DOHH2 (cell line): ENCODE data around the gene BCL2A1.
"Not testable (repeated sequence)": the region's sequence is repeated elsewhere in the genome, so short reads cannot be mapped to it uniquely, and the experiment has no call there.

Source experiments
- H3F3A ChIP-seq: fragments of 200-600 bp; sonication (generic), shearing (Covaris generic); 2 replicates; pipeline ENCODE4 v1.6.0; 2016; ENCODE audit warnings: antibody characterized with exemption, mild to moderate bottlenecking; ENCODE audit not compliant: control insufficient read depth, insufficient read depth
- H3K27ac ChIP-seq: fragments of 200-600 bp; sonication (generic); 2 replicates; pipeline ENCODE4 v1.5.1; 2014; ENCODE audit warnings: low read depth, mild to moderate bottlenecking, low read length, moderate library complexity
- H3K27me3 ChIP-seq: fragments of 200-600 bp; sonication (generic); 2 replicates; pipeline ENCODE4 v1.6.1; 2014; ENCODE audit warnings: mild to moderate bottlenecking, low read length, mixed read lengths; ENCODE audit not compliant: control insufficient read depth
- H3K36me3 ChIP-seq: fragments of 200-600 bp; sonication (generic); 2 replicates; pipeline ENCODE4 v1.6.1; 2014; ENCODE audit warnings: mild to moderate bottlenecking, low read length, moderate library complexity, mixed read lengths; ENCODE audit not compliant: control insufficient read depth
- H3K4me1 ChIP-seq: fragments of 200-600 bp; sonication (generic); 2 replicates; pipeline ENCODE4 v1.6.1; 2014; ENCODE audit warnings: mild to moderate bottlenecking, low read length, mixed read lengths; ENCODE audit not compliant: control insufficient read depth
- H3K4me2 ChIP-seq: fragments of 200-600 bp; sonication (generic); 2 replicates; pipeline ENCODE4 v1.6.0; 2014; ENCODE audit warnings: mild to moderate bottlenecking, low read length, moderate library complexity
- H3K4me3 ChIP-seq: fragments of 200-600 bp; sonication (generic); 2 replicates; pipeline ENCODE4 v1.5.1; 2014; ENCODE audit warnings: mild to moderate bottlenecking, low read length, mixed read lengths
- H3K79me2 ChIP-seq: fragments of 200-600 bp; sonication (generic); 2 replicates; pipeline ENCODE4 v1.6.1; 2014; ENCODE audit warnings: mild to moderate bottlenecking, low read length, mixed read lengths; ENCODE audit not compliant: control insufficient read depth
- H3K9me2 ChIP-seq: fragments of 200-600 bp; sonication (generic); replicated peaks from 2 replicates; pipeline ENCODE4 v1.6.1; 2014; ENCODE audit warnings: mild to moderate bottlenecking, low read length, mixed read lengths; ENCODE audit not compliant: control insufficient read depth
- H3K9me3 ChIP-seq: fragments of 200-600 bp; sonication (generic); 2 replicates; pipeline ENCODE4 v1.6.1; 2014; ENCODE audit warnings: antibody characterized with exemption, low read length, mixed read lengths; ENCODE audit not compliant: control insufficient read depth, insufficient read depth
- H4K20me1 ChIP-seq: fragments of 200-600 bp; sonication (generic); 2 replicates; pipeline ENCODE4 v1.6.0; 2014; ENCODE audit warnings: low read depth, mild to moderate bottlenecking, antibody characterized with exemption, low read length, moderate library complexity; ENCODE audit not compliant: control insufficient read depth, insufficient read depth
- CTCF ChIP-seq: fragments of 200-600 bp; sonication (generic); IDR thresholded peaks from one replicate; pipeline ENCODE4 v1.5.1; 2014; ENCODE audit warnings: antibody characterized with exemption, mild to moderate bottlenecking, low read depth, low read length; ENCODE audit not compliant: poor library complexity, severe bottlenecking
- EZH2phosphoT487 ChIP-seq: fragments of 200-600 bp; sonication (generic); IDR thresholded peaks from 2 replicates; pipeline ENCODE4 v1.6.1; 2017; ENCODE audit warnings: borderline replicate concordance, mild to moderate bottlenecking, antibody characterized with exemption, low read length, moderate library complexity, mixed read lengths

The BCL2A1 gene

GRCh38 chr15:79970624-79971434 lies at the start of gene BCL2A1:
Gene BCL2A1, minus strand, starts transcription at chr15:79971196. Its CDS starts 77 bp downstream, at chr15:79971119.
- Histone ChIP-seq H3K9me2 (no peaks in the 10 kb centered on the region), H3K27me3 (no peaks in the 10 kb centered on the region), H3K4me3 (peak within 1 kb of the TSS; percentile 69), H3F3A (peaks cover 20% of the 10 kb centered on the region), H3K9me3 (no peaks in the 10 kb centered on the region), H3K79me2 (no peaks in the 10 kb centered on the region), H3K4me1 (peaks cover 71% of the 10 kb centered on the region), H3K36me3 (no peaks in the 10 kb centered on the region), H3K4me2 (peak within 1 kb of the TSS; percentile 86), H3K27ac (peak within 1 kb of the TSS; percentile 57), H4K20me1 (no peaks in the 10 kb centered on the region)
- TF ChIP-seq EZH2phosphoT487 (no peak), CTCF (no peak)

GRCh38 chr15:80020731-80021130 lies 49.7 kb upstream of the BCL2A1 start:
- Histone ChIP-seq H3K79me2 (no peaks in the 10 kb centered on the region), H3K27me3 (no peaks in the 10 kb centered on the region), H3F3A (peaks cover 3% of the 10 kb centered on the region), H3K27ac (no peak overlapping the region), H3K4me2 (no peak overlapping the region), H3K9me3 (peaks cover 3% of the 10 kb centered on the region; the same call in 1 of the 2 replicates), H3K9me2 (no peaks in the 10 kb centered on the region), H3K4me3 (no peak overlapping the region), H4K20me1 (no peaks in the 10 kb centered on the region), H3K4me1 (peaks cover 63% of the 10 kb centered on the region), H3K36me3 (no peaks in the 10 kb centered on the region)
- TF ChIP-seq EZH2phosphoT487 (no peak), CTCF (no peak)

- not testable (repeated sequence) for H3K9me3 ChIP-seq, H3K79me2 ChIP-seq, H3K27me3 ChIP-seq, H3K4me2 ChIP-seq, H4K20me1 ChIP-seq, H3K4me3 ChIP-seq, H3K27ac ChIP-seq, H3K9me2 ChIP-seq, H3K36me3 ChIP-seq, H3F3A ChIP-seq
- peaks cover 63% of the 10 kb centered on the region for H3K4me1 ChIP-seq
Observed at GRCh38 chr15:80020149-80020548, 49.2 kb upstream of the BCL2A1 start.

GRCh38 chr15:80019168-80019745 lies 48.3 kb upstream of the BCL2A1 start:
- Histone ChIP-seq H3K4me2 (peak overlapping the region; percentile 70), H3K27ac (no peak overlapping the region), H3K4me3 (no peak overlapping the region), H3K36me3 (no peaks in the 10 kb centered on the region), H3F3A (peaks cover 12% of the 10 kb centered on the region), H3K9me3 (peaks cover 3% of the 10 kb centered on the region; the same call in 1 of the 2 replicates), H3K27me3 (no peaks in the 10 kb centered on the region), H4K20me1 (no peaks in the 10 kb centered on the region), H3K79me2 (no peaks in the 10 kb centered on the region), H3K4me1 (peaks cover 63% of the 10 kb centered on the region), H3K9me2 (no peaks in the 10 kb centered on the region)
- TF ChIP-seq CTCF: no peak
- no peak for TF ChIP-seq EZH2phosphoT487

DNA sequence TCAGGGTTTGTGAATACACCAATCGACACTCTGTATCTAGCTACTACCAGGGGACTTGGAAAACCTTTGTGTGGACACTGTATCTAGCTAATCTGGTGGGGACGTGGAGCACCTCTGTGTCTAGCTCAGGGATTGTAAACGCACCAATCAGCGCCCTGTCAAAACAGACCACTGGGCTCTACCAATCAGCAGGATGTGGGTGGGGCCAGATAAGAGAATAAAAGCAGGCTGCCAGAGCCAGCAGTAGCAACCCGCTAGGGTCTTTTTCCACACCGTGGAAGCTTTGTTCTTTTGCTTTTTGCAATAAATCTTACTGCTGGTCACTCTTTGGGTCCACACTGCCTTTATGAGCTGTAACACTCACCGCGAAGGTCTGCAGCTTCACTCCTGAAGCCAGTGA lies 46.1 kb upstream of the BCL2A1 start:
- H3K9me3 ChIP-seq, H3K36me3 ChIP-seq, H3K9me2 ChIP-seq, H4K20me1 ChIP-seq, H3K79me2 ChIP-seq, H3K27me3 ChIP-seq: not testable (repeated sequence)
- H3F3A ChIP-seq: peaks cover 23% of the 10 kb centered on the region
- peak overlapping the region; percentile 52 for H3K4me3 ChIP-seq
- H3K27ac ChIP-seq: peak overlapping the region; percentile 76
- H3K4me1 ChIP-seq: peaks cover 59% of the 10 kb centered on the region
- H3K4me2 ChIP-seq: peak overlapping the region; percentile 70; the same call in 1 of the 2 replicates
